Keratinocyte (primary cell): Measurements from ENCODE around the gene PTPRR. TPM values are rescaled to one million over a fixed set of nuclear protein-coding genes. Genes with fewer than 3 reads are reported as not detected.

Source experiments
- DNase-seq: peaks from one replicate; pipeline ENCODE4 v3.0.0-alpha.2; 2011; ENCODE audit warnings: low read depth, missing footprints, low spot score
- FAIRE-seq: peaks from 2 replicates; lab custom pipeline; 2011; peaks lifted over from hg19 to GRCh38; lab: Jason Lieb, UNC
- H2AFZ ChIP-seq: 2 replicates; pipeline ENCODE4 v1.6.0; 2012; ENCODE audit warnings: low read length, control low read depth, inconsistent platforms; ENCODE audit not compliant: control insufficient read depth
- H3K27ac ChIP-seq: 2 replicates; pipeline ENCODE4 v1.5.1; 2011; ENCODE audit warnings: low read length; ENCODE audit not compliant: control insufficient read depth, insufficient read depth
- H3K27me3 ChIP-seq: 3 replicates; pipeline ENCODE4 v1.6.0; 2011; ENCODE audit warnings: low read length; ENCODE audit not compliant: control insufficient read depth, insufficient read depth; ENCODE audit errors: extremely low read depth
- H3K36me3 ChIP-seq, 2 experiments: 2 replicates in 1 of 2; 3 replicates in 1 of 2; pipeline ENCODE4 v1.5.1; 2011; ENCODE audit warnings: low read length in 2 of 2, mild to moderate bottlenecking in 1 of 2; ENCODE audit not compliant: control insufficient read depth in 2 of 2, insufficient read depth in 2 of 2; ENCODE audit errors: extremely low read depth in 1 of 2
- H3K4me1 ChIP-seq: 3 replicates; pipeline ENCODE4 v1.5.1; 2011; ENCODE audit warnings: low read length; ENCODE audit not compliant: control insufficient read depth, insufficient read depth; ENCODE audit errors: extremely low read depth
- H3K4me2 ChIP-seq: 3 replicates; pipeline ENCODE4 v1.6.0; 2011; ENCODE audit warnings: low read depth, low read length; ENCODE audit not compliant: control insufficient read depth, insufficient read depth; ENCODE audit errors: extremely low read depth
- H3K4me3 ChIP-seq, 3 experiments: fragments of 200-600 bp in 1 of 3; sonication (generic) in 1 of 3; 2 replicates in 2 of 3; 3 replicates in 1 of 3; pipeline ENCODE4 v1.5.1; 2011 to 2016; ENCODE audit warnings: low read length in 3 of 3, mild to moderate bottlenecking in 3 of 3, control low read depth in 2 of 3, inconsistent platforms in 1 of 3, low read depth in 1 of 3, mixed read lengths in 1 of 3, mixed run types in 1 of 3, moderate library complexity in 1 of 3; ENCODE audit not compliant: control insufficient read depth in 2 of 3, insufficient read depth in 2 of 3; ENCODE audit errors: extremely low read depth in 1 of 3
- H3K79me2 ChIP-seq: 2 replicates; pipeline ENCODE4 v1.6.0; 2012; ENCODE audit warnings: low read length; ENCODE audit not compliant: control insufficient read depth, insufficient read depth
- H3K9ac ChIP-seq: 3 replicates; pipeline ENCODE4 v1.6.0; 2011; ENCODE audit warnings: low read length; ENCODE audit not compliant: control insufficient read depth, insufficient read depth; ENCODE audit errors: extremely low read depth
- H3K9me1 ChIP-seq: 3 replicates; pipeline ENCODE4 v1.6.0; 2011; ENCODE audit warnings: low read length; ENCODE audit not compliant: control insufficient read depth, insufficient read depth; ENCODE audit errors: extremely low read depth
- H3K9me3 ChIP-seq: 2 replicates; pipeline ENCODE4 v1.5.1; 2012; ENCODE audit warnings: low read depth, low read length; ENCODE audit not compliant: control insufficient read depth
- H4K20me1 ChIP-seq: 3 replicates; pipeline ENCODE4 v1.6.0; 2011; ENCODE audit warnings: low read length; ENCODE audit not compliant: control insufficient read depth, insufficient read depth; ENCODE audit errors: extremely low read depth
- CTCF ChIP-seq, 3 experiments: IDR thresholded peaks in 1 of 3; conservative IDR thresholded peaks in 1 of 3; optimal IDR thresholded peaks in 1 of 3; 2 replicates in 2 of 3; 3 replicates in 1 of 3; pipeline versions ENCODE3 to v1.5.1; 2011; ENCODE audit warnings: low read length in 3 of 3, mild to moderate bottlenecking in 3 of 3, moderate library complexity in 2 of 3, control low read depth in 1 of 3, inconsistent platforms in 1 of 3; ENCODE audit not compliant: insufficient read depth in 2 of 3; ENCODE audit errors: extremely low read depth in 1 of 3
- EZH2 ChIP-seq: IDR thresholded peaks from one replicate; pipeline ENCODE4 v1.6.1; 2012; ENCODE audit warnings: inconsistent platforms, mild to moderate bottlenecking, low read length, moderate library complexity
- dilution Hi-C: fragments of 300-500 bp; cut with MboI; formaldehyde crosslinking; loops from one replicate; pipeline ENCODE4 v1.7.0; 2020; ENCODE audit warnings: low sequenced_read_pairs; ENCODE audit not compliant: extremely low pct_ligation_motif_present
- polyA plus RNA-seq, 5 experiments: library from polyadenylated mRNA; depleted of rRNA in 3 of 5; stranded (reverse) in 3 of 5; stranded (forward) in 1 of 5; unstranded in 1 of 5; fragments of >200 nt; gene quantifications; 1 replicate in 1 of 5; 2 replicates in 3 of 5; 3 replicates in 1 of 5; pipeline versions ENCODE4 v1.2.1 to v1.2.3, GENCODE V29; 2011 to 2012; ENCODE audit warnings: missing spikeins in 2 of 5, low read depth in 1 of 5, low replicate concordance in 1 of 5

Gene PTPRR
- polyA plus RNA-seq, 1 donor (not counting 4 experiments of a cell fraction or from before 2014, with no cell fraction given) = 3.1 TPM

- FAIRE-seq (no peak), DNase-seq (no peak)
- Histone ChIP-seq H3K4me1 (peaks cover 23% of the 10 kb centered on the region), H3K79me2 (no peaks in the 10 kb centered on the region), H2AFZ (no peak overlapping the region), H3K9ac (no peak overlapping the region), H3K27me3 (no peaks in the 10 kb centered on the region), H3K4me3 (no peak overlapping the region), H3K27ac (no peak overlapping the region), H3K9me3 (no peaks in the 10 kb centered on the region), H4K20me1 (no peaks in the 10 kb centered on the region), H3K9me1 (no peaks in the 10 kb centered on the region), H3K4me2 (no peak overlapping the region), H3K36me3 (no peaks in the 10 kb centered on the region)
- dilution Hi-C loops = no loop called here
- no peak for TF ChIP-seq CTCF (optimal IDR thresholded peaks at IDR 0.05 in 1 of 3, IDR thresholded peaks at IDR 0.05 in 1 of 3, conservative IDR thresholded peaks at IDR 0.05 in 1 of 3; ENCODE audit: extremely low read depth in 1 of 3, insufficient read depth in 2 of 3, low read length in 3 of 3)
- TF ChIP-seq EZH2 = no peak
Observed at GRCh38 chr12:70640901-70641300, 279.6 kb downstream of the PTPRR start.

- FAIRE-seq (no peak), DNase-seq (no peak)
- H3K27me3 ChIP-seq = no peaks in the 10 kb centered on the region
- no peaks in the 10 kb centered on the region for H4K20me1 ChIP-seq
- H3K4me3 ChIP-seq = no peak overlapping the region
- no peak for TF ChIP-seq EZH2
- TF ChIP-seq CTCF (optimal IDR thresholded peaks at IDR 0.05 in 1 of 3, IDR thresholded peaks at IDR 0.05 in 1 of 3, conservative IDR thresholded peaks at IDR 0.05 in 1 of 3; ENCODE audit: extremely low read depth in 1 of 3, insufficient read depth in 2 of 3, low read length in 3 of 3) = no peak
- H3K9me3 ChIP-seq = no peaks in the 10 kb centered on the region
- H3K9me1 ChIP-seq = no peaks in the 10 kb centered on the region
- H3K36me3 ChIP-seq = no peaks in the 10 kb centered on the region
- H2AFZ ChIP-seq = no peak overlapping the region
- no peak overlapping the region for H3K27ac ChIP-seq
- H3K4me2 ChIP-seq = no peak overlapping the region
- H3K4me1 ChIP-seq = peaks cover 9% of the 10 kb centered on the region
- dilution Hi-C loops = no loop called here
- H3K79me2 ChIP-seq = no peaks in the 10 kb centered on the region
- H3K9ac ChIP-seq = no peak overlapping the region
Observed at GRCh38 chr12:70639535-70639934, 281.0 kb downstream of the PTPRR start.
